Stomach (tissue), 4 donors: Measurements from ENCODE around the gene CHMP2A.

Source experiments
- POLR2A ChIP-seq, 4 donors: fragments of 450-650 bp; IDR thresholded peaks; one replicate each; pipeline ENCODE4 v1.6.1; 2016; ENCODE audit warnings: antibody characterized with exemption in 4 of 4, control low read depth in 2 of 4, mild to moderate bottlenecking in 1 of 4, moderate library complexity in 1 of 4
- POLR2AphosphoS5 ChIP-seq, 3 donors: sonication (generic); formaldehyde crosslinking; IDR thresholded peaks; one replicate each; pipeline ENCODE4 v1.6.1; 2016; ENCODE audit warnings: antibody characterized with exemption in 3 of 3
- TF ChIP-seq, protein P1 (sequence below), 7 experiments: fragments of 450-650 bp in 4 of 7; fragments of 200-600 bp in 3 of 7; sonication (generic) in 3 of 7; IDR thresholded peaks; one replicate each; pipeline ENCODE4 v1.5.1; 2016 to 2019; ENCODE audit warnings: antibody characterized with exemption in 7 of 7, control low read depth in 2 of 7, mild to moderate bottlenecking in 1 of 7

DNA sequence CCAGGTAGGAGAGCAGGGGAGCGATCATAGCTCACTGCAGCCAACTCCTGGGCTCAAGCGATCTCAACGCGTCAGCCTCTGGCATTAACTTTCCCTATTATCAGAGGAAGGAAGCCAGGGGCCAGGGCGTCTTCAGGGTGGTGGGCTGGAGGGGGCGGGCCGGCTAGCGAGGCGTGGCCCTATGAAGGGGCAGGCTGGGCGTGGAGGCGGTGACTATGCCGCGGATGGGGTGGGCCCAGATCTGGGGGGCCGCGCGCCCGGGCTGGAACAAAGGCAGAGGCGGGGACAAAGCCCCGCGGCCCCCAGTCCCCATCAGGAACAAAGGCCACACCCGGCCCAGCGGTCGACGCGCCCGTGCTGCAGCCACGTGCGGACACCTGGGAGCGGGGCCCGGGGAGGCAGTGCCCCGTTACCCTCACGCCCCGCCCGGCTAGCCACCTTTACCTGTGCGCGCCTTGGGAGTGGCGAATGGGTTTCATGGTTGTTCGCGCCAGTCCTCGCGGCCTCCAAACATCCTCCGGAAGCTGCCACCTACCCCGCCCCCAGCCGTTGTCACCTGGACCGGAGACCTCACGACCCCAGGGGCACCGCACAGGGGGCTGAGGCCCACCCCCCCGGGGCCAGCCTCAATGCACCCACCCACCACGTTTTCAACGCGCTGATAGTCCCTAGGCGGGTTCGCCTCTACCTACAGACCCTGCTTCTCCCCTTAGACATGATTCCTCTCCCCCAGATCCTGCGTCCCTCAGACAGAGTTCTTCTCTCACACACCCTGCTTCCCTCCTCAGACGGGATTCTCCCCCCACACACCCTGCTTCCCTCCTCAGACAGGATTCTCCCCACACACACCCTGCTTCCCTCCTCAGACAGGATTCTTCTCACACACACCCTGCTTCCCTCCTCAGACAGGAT is 16.4 kb downstream of the CHMP2A start:
- TF ChIP-seq, protein P1, sequence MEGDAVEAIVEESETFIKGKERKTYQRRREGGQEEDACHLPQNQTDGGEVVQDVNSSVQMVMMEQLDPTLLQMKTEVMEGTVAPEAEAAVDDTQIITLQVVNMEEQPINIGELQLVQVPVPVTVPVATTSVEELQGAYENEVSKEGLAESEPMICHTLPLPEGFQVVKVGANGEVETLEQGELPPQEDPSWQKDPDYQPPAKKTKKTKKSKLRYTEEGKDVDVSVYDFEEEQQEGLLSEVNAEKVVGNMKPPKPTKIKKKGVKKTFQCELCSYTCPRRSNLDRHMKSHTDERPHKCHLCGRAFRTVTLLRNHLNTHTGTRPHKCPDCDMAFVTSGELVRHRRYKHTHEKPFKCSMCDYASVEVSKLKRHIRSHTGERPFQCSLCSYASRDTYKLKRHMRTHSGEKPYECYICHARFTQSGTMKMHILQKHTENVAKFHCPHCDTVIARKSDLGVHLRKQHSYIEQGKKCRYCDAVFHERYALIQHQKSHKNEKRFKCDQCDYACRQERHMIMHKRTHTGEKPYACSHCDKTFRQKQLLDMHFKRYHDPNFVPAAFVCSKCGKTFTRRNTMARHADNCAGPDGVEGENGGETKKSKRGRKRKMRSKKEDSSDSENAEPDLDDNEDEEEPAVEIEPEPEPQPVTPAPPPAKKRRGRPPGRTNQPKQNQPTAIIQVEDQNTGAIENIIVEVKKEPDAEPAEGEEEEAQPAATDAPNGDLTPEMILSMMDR (IDR thresholded peaks at IDR 0.05), result no peak
- no peak for TF ChIP-seq POLR2AphosphoS5 (IDR thresholded peaks at IDR 0.05)
- no peak for TF ChIP-seq POLR2A (IDR thresholded peaks at IDR 0.05)
